ENCODE results near the gene SERP2.

DNA sequence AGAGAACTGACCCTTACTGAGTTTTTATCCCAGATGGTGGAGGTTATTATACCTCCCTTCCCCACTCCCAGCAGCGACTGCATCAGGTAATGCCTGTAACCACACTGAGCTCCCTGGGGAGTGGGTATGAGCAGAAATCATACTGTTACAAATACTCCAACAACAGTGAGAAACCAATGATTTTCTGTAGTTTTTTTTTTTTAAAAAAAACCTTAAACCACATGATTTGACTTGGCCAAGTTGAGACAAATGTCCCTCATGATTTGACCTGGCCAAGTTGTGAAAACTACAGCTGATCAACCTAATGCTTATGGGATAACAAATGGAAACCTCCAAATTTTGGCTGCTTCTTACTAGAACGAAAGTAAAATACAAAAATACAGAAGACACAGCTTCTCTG is 33.1 kb upstream of the SERP2 start:
- TF ChIP-seq ZBED4 (CRISPR knock-in tag; IDR thresholded peaks at IDR 0.05; ENCODE audit: borderline replicate concordance) (no peak), TBL1XR1 (IDR thresholded peaks at IDR 0.05; ENCODE audit: borderline replicate concordance, low read length, partially characterized antibody) (no peak), SP1 (IDR thresholded peaks at IDR 0.05) (no peak), SP1 (CRISPR knock-in tag; IDR thresholded peaks at IDR 0.05) (no peak), ZBTB8A (CRISPR knock-in tag; IDR thresholded peaks at IDR 0.05; ENCODE audit: borderline replicate concordance, low read depth) (no peak), ZNF354B (CRISPR knock-in tag; IDR thresholded peaks at IDR 0.05) (no peak), CTCF (CRISPR knock-in tag; IDR thresholded peaks at IDR 0.05) (no peak), CHD4 (IDR thresholded peaks at IDR 0.05; ENCODE audit: borderline replicate concordance, low read length) (no peak), RAD21 (CRISPR knock-in tag; IDR thresholded peaks at IDR 0.05) (no peak), POLR2AphosphoS5 (IDR thresholded peaks at IDR 0.05; ENCODE audit: low read depth, low read length) (no peak), RELA (CRISPR knock-in tag; IDR thresholded peaks at IDR 0.05) (no peak), ZHX1 (CRISPR knock-in tag; IDR thresholded peaks at IDR 0.05; ENCODE audit: low read depth) (no peak)

All from HepG2 (cell line).